CD4-positive, alpha-beta T cell treated with Interleukin-4 for 4 hours (primary cell): ENCODE measurements around the gene MICAL3.
"Not testable (repeated sequence)": the region's sequence is repeated elsewhere in the genome, so short reads cannot be mapped to it uniquely, and the experiment has no call there.

Source experiments
- DNase-seq: peaks from one replicate; pipeline ENCODE4 v3.0.0-alpha.2; 2020

Gene MICAL3

DNA sequence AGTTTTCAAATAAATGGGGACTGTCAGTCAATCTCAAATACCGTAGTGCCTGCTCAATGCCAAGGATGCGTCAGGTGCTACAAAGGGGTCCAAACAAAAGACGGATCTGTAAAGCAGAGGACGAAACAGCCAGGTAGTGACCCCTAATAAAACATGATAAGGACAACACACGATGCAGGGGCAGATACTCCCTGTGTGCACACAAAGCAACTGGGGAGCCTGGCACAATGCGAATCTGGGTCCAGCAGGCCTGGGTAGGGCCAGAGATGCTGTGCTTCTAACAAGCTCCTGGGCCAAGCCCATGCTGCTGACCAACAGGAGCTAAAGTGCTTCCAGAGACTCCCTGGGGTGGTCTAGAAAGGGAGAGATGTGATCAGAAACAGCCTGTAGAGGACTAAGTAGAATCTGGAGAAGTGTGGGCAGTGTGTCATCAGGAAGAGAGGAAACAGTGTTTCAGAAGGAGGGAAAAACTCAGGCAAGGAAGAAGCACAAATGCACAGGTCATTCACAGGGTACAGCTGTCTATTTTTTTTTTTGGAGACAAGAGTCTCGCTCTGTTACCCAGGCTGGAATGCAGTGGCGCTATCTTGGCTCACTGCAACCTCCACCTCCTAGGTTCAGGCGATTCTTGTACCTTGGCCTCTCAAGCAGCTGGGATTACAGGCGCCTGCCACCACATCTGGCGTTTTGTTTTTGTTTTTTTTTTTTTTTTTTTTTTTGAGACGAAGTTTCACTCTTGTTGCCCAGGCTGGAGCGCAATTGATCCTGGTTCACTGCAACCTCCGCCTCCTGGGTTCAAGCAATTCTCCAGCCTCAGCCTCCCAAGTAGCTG, 74.5 kb downstream of the MICAL3 start:
- DNase-seq = no peak

DNA sequence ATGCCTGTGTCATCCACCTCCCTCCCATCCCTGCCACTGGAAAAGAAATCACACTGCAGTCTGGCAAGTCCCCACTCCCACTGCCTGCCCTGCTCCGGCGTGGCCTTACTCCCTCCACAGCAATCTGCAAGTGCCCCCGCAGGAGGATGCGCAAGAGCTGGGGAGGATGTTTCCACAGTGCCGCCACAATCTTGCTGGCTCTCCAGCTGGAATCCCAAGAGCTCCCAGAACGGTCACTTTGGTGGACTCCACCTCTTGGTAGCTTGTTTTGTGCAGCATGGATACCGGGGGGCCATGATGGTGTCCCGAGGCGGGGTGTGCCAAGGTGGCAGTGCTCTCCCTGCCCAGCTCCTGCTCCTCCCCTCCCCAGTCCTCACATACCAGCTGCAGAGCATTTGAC, 76.3 kb downstream of the MICAL3 start:
- DNase-seq = no peak

DNA sequence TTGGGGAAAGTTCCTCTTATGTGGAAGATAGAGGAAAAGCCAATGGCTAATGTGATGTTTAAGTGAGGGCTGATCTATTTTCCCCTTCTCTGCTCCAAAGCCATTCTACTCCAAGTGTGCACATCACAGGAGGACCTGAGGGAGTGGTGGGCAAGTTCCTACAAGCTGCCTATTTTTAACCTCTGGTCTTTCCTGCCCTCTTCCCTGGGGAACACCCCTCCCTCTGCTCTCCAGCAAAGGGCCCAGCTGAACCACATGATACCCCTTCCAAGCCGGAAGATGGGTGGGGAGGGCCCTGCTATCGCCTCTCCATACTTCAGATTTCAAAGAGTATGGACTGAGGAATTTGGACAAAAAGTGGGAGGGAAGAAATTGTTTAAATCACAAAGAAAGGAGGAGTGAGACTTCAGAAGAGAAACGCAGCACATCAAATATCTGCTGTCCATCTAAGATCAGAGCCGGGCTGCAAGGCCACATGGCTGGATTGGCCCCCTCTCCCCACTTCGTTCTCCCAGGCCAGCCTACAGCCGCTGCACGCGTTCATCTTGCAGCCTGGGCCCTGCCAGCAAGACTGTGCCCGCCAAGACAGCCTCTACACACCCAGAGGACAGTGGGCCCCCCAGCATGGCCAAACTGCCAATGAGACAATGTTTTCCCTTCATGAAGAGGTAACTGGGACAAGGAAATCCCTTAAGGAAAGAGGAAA, 77.5 kb downstream of the MICAL3 start:
- no peak for DNase-seq

DNA sequence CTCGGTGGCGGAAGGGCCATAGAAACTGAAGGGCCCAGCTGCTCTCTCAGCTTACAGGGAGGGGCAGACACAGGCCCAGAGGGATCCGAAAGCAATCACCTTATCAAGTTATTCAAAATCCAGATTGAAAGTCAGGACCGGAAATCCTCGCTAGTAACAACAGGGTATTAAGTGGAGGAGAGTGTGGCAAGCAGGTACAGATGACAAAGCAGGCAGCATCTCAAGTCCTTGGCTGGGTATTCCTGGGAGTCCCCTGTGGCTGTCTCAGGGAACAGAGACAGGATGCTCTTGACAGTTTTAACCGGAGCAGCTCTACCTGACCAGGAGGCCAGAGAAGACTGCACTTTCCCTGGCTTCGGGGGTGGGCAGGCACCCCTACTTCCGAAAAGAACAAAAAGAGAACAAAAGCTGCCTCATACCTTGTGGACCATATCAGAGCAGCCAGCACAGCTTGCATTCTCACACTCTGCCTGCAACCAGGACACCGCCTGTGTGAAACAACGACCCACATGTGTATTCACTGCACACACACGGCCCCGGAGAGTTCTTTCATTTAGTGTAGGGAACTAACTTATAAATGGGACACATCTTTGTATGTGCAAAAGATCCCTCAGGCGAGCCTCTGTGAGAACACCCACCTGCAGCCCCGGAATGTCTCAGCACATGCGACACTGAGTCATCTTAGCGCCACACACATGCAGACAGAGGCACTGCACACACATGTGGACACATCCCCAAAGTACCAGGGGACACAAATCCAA, 78.3 kb downstream of the MICAL3 start:
- no peak for DNase-seq

DNA sequence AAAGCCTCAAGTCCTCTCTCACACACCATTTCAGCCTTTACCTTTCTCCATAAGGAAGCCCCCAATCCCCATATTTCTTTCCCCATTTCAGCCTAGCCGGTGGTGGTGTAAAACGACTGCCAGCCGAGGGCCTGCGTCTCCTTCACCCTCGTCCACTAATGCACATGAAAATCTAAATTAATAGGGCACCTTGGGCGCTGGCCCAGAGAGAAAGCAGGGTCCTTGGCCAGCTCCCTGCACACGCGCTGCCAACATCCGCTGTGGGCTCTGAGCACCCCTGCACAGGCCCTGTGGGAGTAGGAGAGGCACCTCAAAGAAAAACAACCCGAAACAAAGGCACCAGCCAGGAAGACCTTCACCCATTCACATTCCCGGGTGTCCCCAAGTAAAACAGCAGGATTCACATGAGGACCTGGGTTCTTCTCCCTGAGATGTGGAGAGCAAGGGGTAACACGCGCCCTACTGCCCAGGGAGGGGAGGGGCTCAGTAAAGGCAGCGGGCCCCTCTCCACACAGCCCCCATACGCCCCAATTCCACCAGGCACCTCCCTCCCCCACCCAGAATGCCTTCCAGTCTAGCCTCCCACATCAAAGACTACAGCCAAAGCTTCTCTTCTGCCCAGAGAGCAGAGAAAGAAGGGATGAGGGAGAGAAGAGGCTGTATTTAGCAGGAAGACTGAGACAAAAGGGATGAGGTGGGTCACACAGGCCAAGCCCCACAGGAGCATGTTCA, 79.0 kb downstream of the MICAL3 start:
- no peak for DNase-seq

DNA sequence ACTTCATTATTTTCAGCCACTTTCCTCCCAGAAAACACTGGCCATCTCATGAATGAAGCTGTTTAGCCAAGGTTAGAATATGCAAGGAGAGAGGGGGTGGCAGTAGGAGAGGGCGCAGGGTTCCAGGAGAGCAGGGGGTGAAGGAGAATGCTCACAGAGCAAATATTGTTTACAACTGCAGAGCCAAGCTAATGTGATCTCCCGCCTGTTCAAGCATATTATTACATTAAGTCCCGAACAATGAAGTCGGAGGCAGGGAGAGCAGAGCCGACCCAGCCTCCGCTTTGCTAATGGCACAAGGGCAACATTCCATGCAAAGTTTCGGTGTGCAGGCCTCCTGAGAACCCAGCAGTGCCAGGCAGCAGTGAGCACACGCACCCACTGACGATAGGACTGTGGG, 80.1 kb downstream of the MICAL3 start:
- DNase-seq = no peak

DNA sequence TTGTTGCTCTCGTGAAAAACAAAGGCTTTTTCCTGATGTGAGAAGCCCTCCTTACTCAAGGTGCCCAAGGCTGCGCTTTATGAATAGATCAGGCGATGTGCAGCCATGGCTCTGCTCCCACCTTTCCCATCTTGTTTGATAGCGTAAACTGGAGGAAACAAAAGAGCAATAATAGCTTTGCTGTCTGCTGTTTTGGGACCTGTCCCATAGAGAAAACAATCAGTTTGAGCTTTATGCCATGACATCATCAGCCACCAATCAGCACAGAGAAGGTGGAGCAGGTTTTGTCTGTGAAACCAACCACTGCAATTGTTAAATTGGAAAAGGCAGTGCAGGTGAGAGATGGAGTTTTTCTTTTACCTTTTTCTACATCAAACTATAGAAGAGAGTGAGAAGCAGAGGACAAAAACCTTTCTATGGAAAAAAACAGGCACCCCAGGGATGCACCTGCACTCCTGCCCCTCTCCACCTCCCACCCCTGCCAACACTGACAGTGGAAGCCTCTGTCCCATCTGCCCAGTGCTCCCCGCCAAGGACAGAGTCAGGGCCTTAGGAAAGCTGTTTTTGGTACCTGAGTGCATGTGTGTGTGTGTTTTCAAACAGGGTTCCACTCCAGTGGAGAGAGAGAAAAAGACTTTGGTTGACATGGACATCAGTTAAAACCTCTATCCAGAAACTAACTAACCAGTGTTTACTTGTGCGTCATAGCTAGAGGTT, 80.7 kb downstream of the MICAL3 start:
- no peak for DNase-seq

DNA sequence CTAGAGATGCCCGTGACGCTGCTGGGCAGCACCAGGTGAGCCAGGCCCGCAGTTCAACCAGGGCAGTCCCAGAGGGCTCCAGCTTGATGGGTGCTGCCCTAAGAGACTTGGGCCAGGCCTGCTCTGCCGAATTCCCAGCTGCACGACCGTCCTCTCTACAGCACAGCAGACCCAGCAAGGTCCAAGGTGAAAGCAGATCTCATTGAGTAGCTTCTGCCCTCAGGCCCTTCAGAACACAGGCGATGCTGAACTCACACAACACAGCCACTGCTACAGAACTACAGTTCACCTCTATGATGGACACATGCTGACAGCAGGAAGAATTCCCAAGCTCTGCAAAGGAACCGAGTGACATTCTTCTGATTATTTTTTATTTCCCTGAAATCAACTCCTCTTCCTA, 81.6 kb downstream of the MICAL3 start:
- no peak for DNase-seq

DNA sequence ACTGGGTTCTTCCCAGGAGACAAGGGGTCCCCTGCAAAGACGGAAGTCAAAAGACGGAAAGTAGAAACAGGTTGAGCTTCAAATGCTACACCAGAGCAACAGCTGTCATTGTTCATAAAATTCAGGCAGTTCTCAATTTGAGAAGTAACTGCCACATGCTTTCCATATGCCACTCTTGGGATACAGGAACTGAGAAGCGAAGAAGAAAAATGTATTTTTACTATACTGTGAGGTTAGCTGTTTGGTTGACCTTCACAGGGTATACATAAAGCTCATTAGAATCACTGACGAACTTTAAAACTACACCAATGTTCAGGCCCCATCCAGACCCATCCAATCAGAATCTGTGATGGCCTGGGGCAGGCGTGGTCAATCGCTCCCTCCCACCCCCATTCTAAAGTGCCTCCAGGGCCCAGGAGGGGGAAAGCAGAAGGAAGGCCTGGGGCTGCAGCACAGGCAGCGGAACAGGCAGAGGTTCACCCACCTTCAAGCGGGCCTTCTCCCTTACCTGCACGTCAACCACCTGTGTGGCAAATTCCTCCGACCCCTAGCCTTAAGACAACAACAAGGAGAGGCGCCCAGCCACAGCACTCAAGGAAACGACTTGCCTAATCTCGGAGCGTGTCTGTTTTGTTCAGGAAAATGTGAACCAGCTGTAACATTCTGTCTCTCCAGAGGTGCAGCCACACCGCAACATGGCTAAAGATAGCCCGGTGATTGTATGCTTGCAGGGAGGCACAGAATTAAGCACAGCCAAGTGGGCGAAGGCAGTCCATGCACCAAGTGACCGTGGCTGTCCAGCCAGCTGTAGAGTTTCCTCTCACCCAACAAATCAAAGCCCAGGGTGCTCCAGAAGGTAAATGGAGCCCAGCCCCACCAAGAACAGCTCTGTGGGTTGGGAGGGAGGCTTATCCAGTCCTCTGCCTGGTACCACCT, 82.6 kb downstream of the MICAL3 start:
- no peak for DNase-seq

DNA sequence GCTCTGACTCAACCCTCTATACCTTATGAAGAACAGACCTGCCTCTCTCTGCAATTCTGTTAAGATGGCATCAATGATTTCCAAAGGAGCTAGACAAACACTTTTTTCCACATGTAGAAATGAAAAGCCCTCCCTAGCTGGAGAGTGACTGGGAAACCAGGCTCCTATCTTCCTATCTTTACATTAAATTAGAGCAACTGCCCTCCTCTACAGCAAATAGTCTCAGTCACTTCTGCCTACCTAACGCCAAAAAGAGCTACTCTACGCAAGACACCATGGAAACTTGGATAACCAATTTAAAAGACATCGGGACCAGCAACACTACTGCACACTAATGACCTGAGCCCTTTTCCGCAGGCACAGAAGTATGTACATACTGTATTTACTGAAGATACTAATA, 84.8 kb downstream of the MICAL3 start:
- DNase-seq = no peak

DNA sequence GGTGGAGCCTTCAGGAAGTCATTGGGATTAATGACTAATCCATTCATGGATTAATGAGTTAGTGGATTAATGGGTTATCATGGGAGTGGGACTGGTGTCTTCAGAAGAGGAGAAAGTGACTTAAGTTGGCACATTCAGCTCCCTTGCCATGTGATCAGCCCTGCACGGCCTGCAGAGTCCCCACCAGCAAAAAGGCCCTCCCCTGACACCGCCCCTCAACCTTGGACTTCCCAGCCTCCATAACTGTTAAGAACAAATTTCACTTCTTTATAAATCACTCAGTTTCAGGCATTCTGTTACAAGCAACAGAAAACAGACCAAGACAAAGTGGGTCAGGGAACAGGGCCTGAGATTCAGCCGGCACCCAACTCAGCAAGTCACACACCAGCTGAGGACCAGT, 85.3 kb downstream of the MICAL3 start:
- no peak for DNase-seq

DNA sequence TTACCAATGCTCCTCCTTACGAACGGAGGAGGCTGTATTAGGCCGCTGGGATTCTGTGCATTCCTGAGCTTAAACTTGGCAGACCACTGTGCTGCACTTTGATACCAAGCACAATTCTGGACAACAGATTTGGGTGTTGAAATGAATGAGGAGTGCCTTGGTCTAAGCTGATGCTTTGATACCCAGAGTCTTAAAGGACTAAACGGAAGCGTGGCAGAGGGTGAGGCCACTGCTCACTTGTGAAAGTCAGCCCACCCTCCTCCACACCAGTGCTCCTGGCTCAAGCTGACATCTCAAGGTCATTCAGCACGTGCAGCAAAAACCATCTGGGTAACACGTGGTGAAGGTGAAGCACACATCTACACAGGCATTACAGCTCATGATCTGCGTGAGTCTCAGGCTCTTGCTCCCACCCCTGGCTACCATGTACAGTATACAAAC, 85.9 kb downstream of the MICAL3 start:
- no peak for DNase-seq

DNA sequence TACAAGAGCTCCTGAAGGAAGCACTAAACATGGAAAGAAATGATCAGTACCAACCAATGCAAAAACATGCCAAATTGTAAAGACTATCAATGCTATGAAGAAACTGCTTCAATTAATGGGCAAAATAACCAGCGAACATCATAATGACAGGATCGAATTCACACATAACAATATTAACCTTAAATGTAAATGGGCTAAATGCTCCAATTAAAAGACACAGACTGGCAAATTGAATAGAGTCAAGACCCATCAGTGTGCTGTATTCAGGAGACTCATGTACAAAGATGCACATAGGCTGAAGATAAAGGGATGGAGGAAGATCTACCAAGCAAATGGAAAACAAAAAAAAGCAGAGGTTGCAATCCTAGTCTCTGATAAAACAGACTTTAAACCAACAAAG, 91.9 kb downstream of the MICAL3 start:
- not testable (repeated sequence) for DNase-seq

DNA sequence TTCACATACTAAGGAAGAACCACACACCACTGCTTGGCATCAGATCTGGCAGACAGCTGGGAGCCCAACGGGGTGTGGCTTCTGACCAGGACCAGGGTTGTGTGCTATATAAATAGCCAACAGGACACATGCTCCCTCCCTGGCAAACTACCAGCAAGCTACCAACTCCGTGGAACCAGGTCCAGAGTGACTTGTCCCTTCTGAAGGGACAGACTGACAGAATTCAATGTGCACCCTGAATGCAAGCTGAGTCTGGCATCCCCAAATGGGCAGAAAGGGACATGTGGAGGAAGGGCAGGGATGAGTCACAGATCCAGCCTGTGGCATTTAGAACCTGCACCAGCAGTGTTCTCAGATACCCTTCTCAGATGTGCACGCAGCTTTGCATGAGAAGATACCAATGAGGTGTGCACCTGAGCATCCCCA, 92.9 kb downstream of the MICAL3 start:
- no peak for DNase-seq

DNA sequence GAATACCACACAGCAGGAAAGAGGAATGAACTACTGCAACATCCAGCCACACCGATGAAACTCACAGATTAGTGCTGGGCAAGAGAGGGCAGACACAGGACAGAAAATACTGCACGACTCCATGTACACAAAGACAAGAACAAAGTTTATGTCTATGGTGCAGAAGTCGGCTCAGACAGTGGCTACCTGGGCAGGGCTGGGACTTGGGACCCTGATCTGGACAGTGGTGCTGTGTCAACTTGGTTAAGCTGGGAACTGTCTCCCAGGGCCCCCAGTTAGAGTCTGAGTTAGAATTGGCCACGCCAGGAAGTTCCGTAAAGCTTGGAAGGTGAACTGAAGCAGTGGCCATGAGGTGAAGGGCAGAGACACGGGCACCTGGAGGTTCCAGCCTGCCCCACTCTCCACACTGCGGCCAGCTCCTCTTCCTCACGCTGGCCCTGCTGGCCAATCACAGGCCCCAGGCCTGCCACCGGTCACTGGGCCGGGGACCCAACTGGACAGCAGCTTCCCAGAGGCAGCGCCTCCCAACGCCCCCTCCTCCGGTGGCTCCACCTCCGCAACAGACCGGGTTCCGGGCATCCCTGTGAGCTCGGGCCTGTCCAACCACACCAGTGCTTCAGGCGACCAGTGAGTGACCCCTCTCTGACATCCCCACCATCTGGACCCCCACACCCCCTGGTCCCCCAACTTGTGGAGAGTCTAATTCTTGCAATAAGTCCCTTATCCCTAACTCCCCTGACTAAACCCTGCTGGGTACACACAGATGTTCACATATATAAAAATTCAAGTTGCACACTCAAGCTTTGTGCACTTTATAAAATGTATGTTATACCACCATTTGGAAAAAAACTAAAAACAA, 93.7 kb downstream of the MICAL3 start:
- no peak for DNase-seq

DNA sequence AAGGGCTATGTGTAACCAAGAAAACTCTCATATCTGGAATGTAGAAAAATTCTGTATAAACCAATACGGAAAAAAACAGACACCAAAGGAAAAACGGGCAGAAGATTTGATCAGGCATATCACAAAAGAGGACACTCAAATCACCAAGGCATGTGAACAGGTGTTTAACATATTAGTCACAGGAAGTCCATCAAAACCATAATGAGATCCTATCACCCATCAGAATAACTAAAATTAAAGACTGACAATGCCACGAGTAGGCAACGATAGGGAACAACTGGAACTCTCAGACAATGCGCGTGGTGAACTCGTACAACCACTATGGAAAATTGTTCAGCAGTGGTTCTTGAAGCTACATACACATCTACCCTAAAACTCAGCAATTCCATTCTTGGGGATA, 94.5 kb downstream of the MICAL3 start:
- no peak for DNase-seq

DNA sequence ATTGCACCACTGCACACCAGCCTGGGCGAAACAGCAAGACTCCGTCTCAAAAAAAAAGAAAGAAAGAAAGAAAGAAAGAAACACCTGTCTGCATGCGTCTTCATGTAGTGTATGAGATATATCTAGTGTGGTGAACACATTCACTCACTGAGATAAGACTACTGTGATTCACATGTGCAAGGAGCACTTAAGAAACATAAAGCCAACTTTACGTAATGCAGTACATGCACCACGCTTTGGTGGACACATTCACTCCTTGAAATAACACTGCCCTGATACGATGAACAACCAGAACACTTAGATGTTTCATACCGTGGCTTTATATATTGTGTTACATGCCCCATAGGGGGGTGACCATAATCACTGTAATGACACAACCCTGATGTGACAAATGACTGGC, 96.0 kb downstream of the MICAL3 start:
- no peak for DNase-seq

DNA sequence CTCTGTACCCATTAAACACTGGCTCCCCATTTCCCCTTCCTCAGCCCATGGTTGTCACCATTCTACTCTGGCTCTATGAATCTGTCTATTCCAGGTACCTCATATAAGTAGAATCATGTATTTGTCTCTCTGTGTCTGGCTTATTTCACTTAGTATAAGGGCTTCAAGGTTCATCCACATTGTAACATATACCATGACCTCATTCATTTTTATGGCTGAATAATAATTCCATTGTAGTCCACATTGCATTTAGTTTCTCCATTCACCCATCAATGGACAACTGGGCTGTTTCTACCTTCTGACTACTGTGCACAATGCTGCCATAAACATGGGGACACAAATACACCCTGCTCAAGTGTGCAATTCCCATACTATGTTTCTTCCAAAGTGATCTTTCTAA, 97.3 kb downstream of the MICAL3 start:
- DNase-seq = no peak

DNA sequence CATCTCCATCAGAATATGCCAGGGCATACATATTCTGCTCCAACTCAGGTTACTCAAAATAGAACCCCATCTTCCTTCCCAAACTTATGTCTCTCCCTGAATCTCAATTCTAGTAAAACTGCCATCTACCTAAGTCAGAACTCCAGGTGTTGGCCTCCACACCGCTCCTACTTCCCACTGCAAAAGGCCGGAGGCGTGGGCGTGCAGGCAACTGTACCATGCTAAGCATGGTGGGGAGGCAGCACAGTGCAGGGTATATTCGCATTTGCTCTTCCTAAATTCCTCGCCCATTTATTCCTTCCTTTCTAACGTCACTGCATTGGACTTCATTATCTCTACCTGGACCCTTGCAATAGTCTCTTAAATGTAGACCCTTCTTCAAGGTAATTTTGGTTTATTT, 97.8 kb downstream of the MICAL3 start:
- no peak for DNase-seq

DNA sequence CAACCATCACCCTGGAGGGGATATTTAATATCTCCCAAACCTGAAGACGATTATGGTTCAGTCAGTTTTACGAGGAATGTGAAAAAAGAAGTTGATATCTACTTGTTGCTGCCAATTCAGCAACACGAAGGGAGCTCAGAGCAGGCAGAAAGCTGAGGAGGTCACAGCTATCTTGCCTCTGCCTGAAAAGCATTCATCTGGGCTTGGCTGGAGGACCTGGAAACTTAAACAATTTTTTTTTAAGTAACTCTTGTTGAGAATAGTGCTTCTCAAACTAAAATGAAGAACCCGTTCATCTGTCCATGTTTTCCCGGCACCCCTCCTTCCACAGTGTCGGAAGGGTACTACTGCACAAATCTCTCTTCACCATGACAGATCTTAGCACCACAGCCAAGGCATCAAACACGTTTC, 98.9 kb downstream of the MICAL3 start:
- no peak for DNase-seq
